B cell (primary cell): Measurements from ENCODE around the gene CD53. TPM values are rescaled to one million over a fixed set of nuclear protein-coding genes. Genes with fewer than 3 reads are reported as not detected.

Source experiments
- ATAC-seq: fragments of 200-7000 bp; cut with Tn5 transposase; one replicate; pipeline ENCODE4 v1.10.0; 2021; ENCODE audit warnings: low read depth, mild to moderate bottlenecking, moderate number of reproducible peaks, moderate library complexity
- CTCF ChIA-PET: fragments of 350-600 bp; sonication (Branson Sonifier 250); formaldehyde crosslinking; loops from one replicate; lab custom pipeline; 2021; ENCODE audit warnings: antibody characterized with exemption, inconsistent platforms; lab: Charles Lee
- POLR2A ChIA-PET: fragments of 350-600 bp; sonication (Branson Sonifier 250); formaldehyde crosslinking; loops from one replicate; lab custom pipeline; 2021; ENCODE audit warnings: antibody characterized with exemption; lab: Charles Lee
- DNase-seq: peaks from one replicate; pipeline ENCODE4 v3.0.0; 2013
- H2AFZ ChIP-seq: 2 replicates; pipeline ENCODE4 v1.6.1; 2012; ENCODE audit warnings: mild to moderate bottlenecking, low read depth, low read length; ENCODE audit not compliant: insufficient read depth, poor library complexity, severe bottlenecking
- H3K27ac ChIP-seq, 2 donors: 1 replicate in 1 of 2; 2 replicates in 1 of 2; pipeline ENCODE4 v1.5.1; 2012 to 2013; ENCODE audit warnings: low read length in 2 of 2, mild to moderate bottlenecking in 2 of 2, moderate library complexity in 1 of 2
- H3K27me3 ChIP-seq, 4 experiments: fragments of 200-600 bp in 1 of 4; sonication (generic) in 1 of 4; replicated peaks in 1 of 4; 1 replicate in 2 of 4; 2 replicates in 2 of 4; pipeline versions ENCODE4 v1.6.1 to v1.7.0; 2013 to 2016; ENCODE audit warnings: low read length in 3 of 4, mild to moderate bottlenecking in 2 of 4, mixed read lengths in 1 of 4, moderate library complexity in 1 of 4; ENCODE audit not compliant: insufficient read depth in 4 of 4, control insufficient read depth in 3 of 4; ENCODE audit errors: control extremely low read depth in 1 of 4
- H3K36me3 ChIP-seq, 2 experiments: replicated peaks in 1 of 2; 1 replicate in 1 of 2; 2 replicates in 1 of 2; pipeline versions ENCODE4 v1.6.1 to v1.7.1; 2013; ENCODE audit warnings: low read length in 1 of 2; ENCODE audit not compliant: insufficient read depth in 2 of 2, control insufficient read depth in 1 of 2; ENCODE audit errors: control extremely low read depth in 1 of 2, extremely low read depth in 1 of 2
- H3K4me1 ChIP-seq, 2 donors: fragments of 200-600 bp in 1 of 2; sonication (generic) in 1 of 2; 1 replicate in 1 of 2; 2 replicates in 1 of 2; pipeline versions ENCODE4 v1.5.1 to v1.6.1; 2013 to 2017; ENCODE audit warnings: low read length in 2 of 2; ENCODE audit not compliant: control insufficient read depth in 2 of 2, insufficient read depth in 2 of 2
- H3K4me2 ChIP-seq: replicated peaks from 2 replicates; pipeline ENCODE3; 2012; ENCODE audit warnings: mild to moderate bottlenecking, low read depth, low read length; ENCODE audit not compliant: poor library complexity, severe bottlenecking
- H3K4me3 ChIP-seq, 5 experiments: fragments of 200-600 bp in 1 of 5; sonication (generic) in 1 of 5; 1 replicate in 3 of 5; 2 replicates in 2 of 5; pipeline versions ENCODE4 v1.5.1 to v1.7.0; 2011 to 2016; ENCODE audit warnings: low read length in 4 of 5, mild to moderate bottlenecking in 4 of 5, low read depth in 2 of 5, control low read depth in 1 of 5, moderate library complexity in 1 of 5; ENCODE audit not compliant: insufficient read depth in 1 of 5; ENCODE audit errors: control extremely low read depth in 1 of 5, extremely low read depth in 1 of 5
- H3K79me2 ChIP-seq: fragments of 200-600 bp; sonication (generic); one replicate; pipeline ENCODE4 v1.6.0; 2016; ENCODE audit warnings: low read length; ENCODE audit not compliant: control insufficient read depth, insufficient read depth
- H3K9ac ChIP-seq: fragments of 200-600 bp; sonication (generic); 2 replicates; pipeline ENCODE4 v1.6.1; 2017; ENCODE audit warnings: mild to moderate bottlenecking, low read length, moderate library complexity
- H3K9me3 ChIP-seq, 3 donors: one replicate each; pipeline versions ENCODE4 v1.6.1 to v1.7.1; 2013; ENCODE audit warnings: low read length in 2 of 3; ENCODE audit not compliant: control insufficient read depth in 2 of 3, insufficient read depth in 1 of 3; ENCODE audit errors: control extremely low read depth in 1 of 3
- H4K20me1 ChIP-seq: 2 replicates; pipeline ENCODE4 v1.6.0; 2012; ENCODE audit warnings: mild to moderate bottlenecking, low read length; ENCODE audit not compliant: insufficient read depth, control insufficient read depth, poor library complexity, severe bottlenecking
- H3K27ac Mint-ChIP-seq: one replicate; pipeline ENCODE4 v1.8.0; 2021; ENCODE audit warnings: mixed read lengths
- H3K27me3 Mint-ChIP-seq: one replicate; pipeline ENCODE4 v1.8.0; 2021; ENCODE audit warnings: mixed read lengths
- H3K4me1 Mint-ChIP-seq: one replicate; pipeline ENCODE4 v1.8.0; 2021; ENCODE audit warnings: mixed read lengths
- H3K4me3 Mint-ChIP-seq: one replicate; pipeline ENCODE4 v1.8.0; 2021; ENCODE audit warnings: mixed read lengths
- H3K9me3 Mint-ChIP-seq: one replicate; pipeline ENCODE4 v1.8.0; 2022; ENCODE audit warnings: mixed read lengths; ENCODE audit not compliant: insufficient read depth
- CTCF ChIP-seq: fragments of 200-600 bp; IDR thresholded peaks from one replicate; pipeline ENCODE4 v1.8.0; 2022; ENCODE audit warnings: antibody characterized with exemption, mild to moderate bottlenecking
- EZH2 ChIP-seq: IDR thresholded peaks from 2 replicates; pipeline ENCODE4 v1.6.1; 2012; ENCODE audit warnings: borderline replicate concordance, low read depth, mild to moderate bottlenecking, moderate library complexity, low read length; ENCODE audit not compliant: insufficient read depth, poor library complexity, severe bottlenecking
- WGBS: methylation state at CpG from one replicate; pipeline ENCODE4 v1.1.5; 2013; ENCODE audit warnings: missing lambda C conversion rate; ENCODE audit not compliant: insufficient coverage; 5-methylcytosine and 5-hydroxymethylcytosine counted together
- intact Hi-C: fragments of 100-400 bp; cut with micrococcal nuclease; formaldehyde crosslinking; loops from one replicate; pipeline ENCODE4 v1.10.0; 2022
- polyA plus RNA-seq: library from polyadenylated mRNA; depleted of rRNA; stranded (reverse); fragments of >200 nt; gene quantifications from 2 replicates; pipeline ENCODE4 v1.2.3, GENCODE V29; 2012
- total RNA-seq, 2 donors: library from RNA; stranded (reverse); fragments of 120-200 nt in 1 of 2; gene quantifications; 1 replicate in 1 of 2; 2 replicates in 1 of 2; pipeline versions ENCODE4 v1.2.3 to v1.2.4, GENCODE V29; 2013 to 2022

The CD53 gene
- total and polyA plus RNA-seq, 2 donors (not counting 1 experiment from before 2014, with no cell fraction given): 490 to 1,010 TPM

DNA sequence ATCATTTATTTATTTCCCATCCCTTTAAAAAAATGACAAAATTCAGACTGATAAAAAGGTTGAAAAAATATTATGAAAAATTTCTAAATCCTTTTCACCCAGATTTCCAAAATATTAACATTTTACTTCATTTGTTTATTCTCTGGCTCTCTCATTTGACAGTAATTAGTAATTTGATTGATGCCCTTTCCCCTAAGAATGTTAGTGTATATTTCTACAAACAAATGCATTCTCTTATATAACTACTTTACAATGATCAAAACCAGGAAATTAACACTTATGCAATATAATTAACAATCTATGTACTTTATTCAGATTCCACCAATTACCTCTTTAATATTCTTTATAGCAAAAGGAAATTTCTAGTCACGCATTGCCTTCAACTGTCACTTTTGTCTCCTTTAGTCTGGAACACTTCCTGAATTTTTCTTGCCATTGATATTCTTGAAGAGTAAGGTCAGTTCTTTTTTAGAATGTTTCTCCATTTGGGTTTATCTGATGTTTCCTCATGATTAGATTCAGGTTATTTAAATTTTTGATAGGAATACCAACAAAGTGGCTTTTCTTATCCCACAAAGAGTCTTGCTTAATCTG is 3.9 kb downstream of the CD53 start:
- H3K4me3 ChIP-seq: peak overlapping the region; percentile 14 to 100 (median 40)
- POLR2A ChIA-PET: interaction anchor here (0.8 to 2.0 kb wide), 2 partner anchors 87 to 90 kb away, joined by 3 to 8 read pairs; partner anchors contain the start of gene LRIF1
- no peak overlapping the region for H2AFZ ChIP-seq
- peaks cover 84% of the 10 kb centered on the region for H4K20me1 ChIP-seq
- H3K27me3 ChIP-seq: no peaks in the 10 kb centered on the region
- H3K79me2 ChIP-seq: peaks cover 90% of the 10 kb centered on the region
- H3K9me3 ChIP-seq: no peaks in the 10 kb centered on the region
- no CpG with 5 or more reads among the region's 1 CpG for WGBS
- H3K4me1 ChIP-seq: peaks cover 62 to 63% of the 10 kb centered on the region in 2 donors
- Mint-ChIP-seq H3K4me3 (peak overlapping the region; percentile 81), H3K4me1 (peaks cover 67% of the 10 kb centered on the region), H3K27me3 (no peaks in the 10 kb centered on the region), H3K9me3 (no peaks in the 10 kb centered on the region), H3K27ac (peak overlapping the region; percentile 83)
- peaks cover 2 to 86% of the 10 kb centered on the region in 2 experiments for H3K36me3 ChIP-seq
- peak overlapping the region; percentile 99 for H3K9ac ChIP-seq
- CTCF ChIA-PET: interaction anchor here (1.1 to 5.3 kb wide), 5 partner anchors 15 to 258 kb away, joined by 3 to 20 read pairs (median 4); partner anchors contain the start of gene LRIF1
- H3K27ac ChIP-seq: peak overlapping the region; percentile 34 to 96
- TF ChIP-seq EZH2: no peak
- TF ChIP-seq CTCF: no peak
- intact Hi-C loops: loop anchor here (10.0 kb wide), 3 partner anchors 492 to 738 kb away; partner anchors contain the start of genes RAP1A and RBM15
- H3K4me2 ChIP-seq: peak overlapping the region; percentile 78
- DNase-seq: no peak
- no peak for ATAC-seq

GRCh38 chr1:110877364-110877763 is 4.4 kb downstream of the CD53 start:
- H3K9me3 ChIP-seq: no peaks in the 10 kb centered on the region
- whole genome bisulfite sequencing: 27% methylated on average over 4 of the region's 6 CpGs
- H3K27ac ChIP-seq: peak overlapping the region; percentile 34 to 96
- ChIA-PET POLR2A (interaction anchor here (0.8 kb wide), 1 partner anchor 87 kb away, joined by 3 read pairs; the partner anchor contains the start of gene LRIF1), CTCF (interaction anchor here (1.1 to 3.8 kb wide), 3 partner anchors 14 to 90 kb away, joined by 3 to 10 read pairs (median 4); partner anchors contain the start of gene LRIF1)
- peak overlapping the region in 4 of 5 experiments; percentile 14 to 60 (median 36) for H3K4me3 ChIP-seq
- H3K27me3 ChIP-seq: no peaks in the 10 kb centered on the region
- H2AFZ ChIP-seq: no peak overlapping the region
- H3K4me1 ChIP-seq: peaks cover 59 to 68% of the 10 kb centered on the region in 2 donors
- H3K79me2 ChIP-seq: peaks cover 94% of the 10 kb centered on the region
- DNase-seq (no peak), ATAC-seq (no peak)
- Mint-ChIP-seq H3K4me3 (peak overlapping the region; percentile 81), H3K27me3 (no peaks in the 10 kb centered on the region), H3K4me1 (peaks cover 65% of the 10 kb centered on the region), H3K9me3 (no peaks in the 10 kb centered on the region), H3K27ac (peak overlapping the region; percentile 83)
- H3K9ac ChIP-seq: peak overlapping the region; percentile 99
- TF ChIP-seq CTCF (no peak), EZH2 (no peak)
- H3K4me2 ChIP-seq: peak overlapping the region; percentile 78
- peaks cover 2 to 91% of the 10 kb centered on the region in 2 experiments for H3K36me3 ChIP-seq
- peaks cover 89% of the 10 kb centered on the region for H4K20me1 ChIP-seq
- intact Hi-C loops: loop anchor here (10.0 kb wide), 3 partner anchors 493 to 737 kb away; partner anchors contain the start of genes RAP1A and RBM15
